OCI-LY1 (cell line): ENCODE results near the gene SNRK.

Experiments
- H2AFZ ChIP-seq: fragments of 200-600 bp; sonication (generic), shearing (Covaris generic); 2 replicates; pipeline ENCODE4 v1.6.0; 2014; ENCODE audit warnings: antibody characterized with exemption, mild to moderate bottlenecking, low read length
- H3F3A ChIP-seq: fragments of 200-600 bp; sonication (generic), shearing (Covaris generic); 2 replicates; pipeline ENCODE4 v1.6.0; 2014; ENCODE audit warnings: mild to moderate bottlenecking, antibody characterized with exemption, low read length, moderate library complexity; ENCODE audit not compliant: insufficient read depth
- H3K27ac ChIP-seq: fragments of 200-600 bp; sonication (generic); 2 replicates; pipeline ENCODE4 v1.5.1; 2014; ENCODE audit warnings: low read length, mixed run types, mild to moderate bottlenecking, low read depth; ENCODE audit not compliant: poor library complexity, severe bottlenecking
- H3K27me3 ChIP-seq: fragments of 200-600 bp; sonication (generic); 2 replicates; pipeline ENCODE4 v1.6.0; 2014; ENCODE audit warnings: antibody characterized with exemption, mild to moderate bottlenecking, low read length, moderate library complexity; ENCODE audit not compliant: insufficient read depth
- H3K36me3 ChIP-seq: fragments of 200-600 bp; sonication (generic); 2 replicates; pipeline ENCODE4 v1.6.1; 2014; ENCODE audit warnings: mild to moderate bottlenecking, antibody characterized with exemption, low read length, moderate library complexity, mixed read lengths; ENCODE audit not compliant: insufficient read depth
- H3K4me1 ChIP-seq: fragments of 200-600 bp; sonication (generic); 2 replicates; pipeline ENCODE4 v1.5.1; 2014; ENCODE audit warnings: mild to moderate bottlenecking, low read length, moderate library complexity; ENCODE audit not compliant: insufficient read depth, severe bottlenecking
- H3K4me2 ChIP-seq: fragments of 200-600 bp; sonication (generic), shearing (Covaris generic); 2 replicates; pipeline ENCODE4 v1.6.1; 2014; ENCODE audit warnings: low read length
- H3K4me3 ChIP-seq: fragments of 200-600 bp; sonication (generic); 2 replicates; pipeline ENCODE4 v1.5.1; 2014; ENCODE audit warnings: low read length, low read depth, mild to moderate bottlenecking, mixed read lengths; ENCODE audit not compliant: poor library complexity, severe bottlenecking
- H3K79me2 ChIP-seq: fragments of 200-600 bp; shearing (Covaris generic); 2 replicates; pipeline ENCODE4 v1.6.1; 2016; ENCODE audit warnings: mixed run types, low read length, mixed read lengths; ENCODE audit not compliant: insufficient read depth
- H3K9ac ChIP-seq: fragments of 200-600 bp; sonication (generic), shearing (Covaris generic); 2 replicates; pipeline ENCODE4 v1.6.1; 2014; ENCODE audit warnings: mild to moderate bottlenecking, low read length, mixed read lengths
- H3K9me2 ChIP-seq: fragments of 200-600 bp; sonication (generic), shearing (Covaris generic); 2 replicates; pipeline ENCODE4 v1.6.1; 2014; ENCODE audit warnings: low read depth, mild to moderate bottlenecking, low read length, mixed read lengths
- H3K9me3 ChIP-seq: fragments of 200-600 bp; shearing (Covaris generic); 2 replicates; pipeline ENCODE4 v1.6.1; 2014; ENCODE audit warnings: low read length, mixed read lengths
- H4K20me1 ChIP-seq: fragments of 200-600 bp; sonication (generic), shearing (Covaris generic); 2 replicates; pipeline ENCODE4 v1.6.0; 2016; ENCODE audit warnings: mild to moderate bottlenecking, low read length; ENCODE audit not compliant: insufficient read depth
- EZH2 ChIP-seq: fragments of 200-600 bp; sonication (generic), shearing (Covaris generic); IDR thresholded peaks from 2 replicates; pipeline ENCODE4 v1.8.0; 2017; ENCODE audit warnings: borderline replicate concordance, mixed run types, mild to moderate bottlenecking, antibody characterized with exemption, low read length, moderate library complexity, mixed read lengths
- TF ChIP-seq, protein P1 (sequence below): fragments of 200-600 bp; sonication (generic), shearing (Covaris generic); IDR thresholded peaks from 2 replicates; pipeline ENCODE4 v1.5.1; 2017; ENCODE audit warnings: mild to moderate bottlenecking, antibody characterized with exemption, low read length, moderate library complexity, mixed read lengths

Gene SNRK

DNA sequence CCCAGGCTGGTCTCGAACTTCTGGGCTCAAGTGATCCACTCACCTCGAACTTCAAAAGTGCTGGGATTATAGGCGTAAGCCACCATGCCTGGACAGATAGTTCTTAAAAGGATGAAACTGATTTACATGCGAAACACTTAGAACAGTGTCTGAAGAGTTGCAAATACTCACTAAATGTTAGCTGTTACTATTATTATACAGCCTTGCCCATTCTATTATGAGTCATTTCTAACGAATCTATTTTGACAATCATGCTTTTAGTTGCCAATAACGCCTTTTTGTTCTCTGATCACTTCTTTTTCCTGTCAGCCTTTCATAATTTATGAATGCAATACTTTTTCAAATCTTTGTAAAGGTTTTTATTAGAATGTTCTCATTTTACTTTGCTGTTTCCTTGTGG, 112.7 kb downstream of the SNRK start:
- Histone ChIP-seq H3K79me2 (no peaks in the 10 kb centered on the region), H3K27ac (no peak overlapping the region), H2AFZ (no peak overlapping the region), H3K9ac (no peak overlapping the region), H3K27me3 (no peaks in the 10 kb centered on the region; the same call in 1 of the 2 replicates), H3F3A (no peaks in the 10 kb centered on the region), H3K4me3 (no peak overlapping the region), H3K9me3 (no peaks in the 10 kb centered on the region), H4K20me1 (no peaks in the 10 kb centered on the region), H3K36me3 (no peaks in the 10 kb centered on the region), H3K4me2 (no peak overlapping the region), H3K4me1 (no peaks in the 10 kb centered on the region), H3K9me2 (no peaks in the 10 kb centered on the region)
- TF ChIP-seq EZH2 = no peak
- TF ChIP-seq, protein P1, sequence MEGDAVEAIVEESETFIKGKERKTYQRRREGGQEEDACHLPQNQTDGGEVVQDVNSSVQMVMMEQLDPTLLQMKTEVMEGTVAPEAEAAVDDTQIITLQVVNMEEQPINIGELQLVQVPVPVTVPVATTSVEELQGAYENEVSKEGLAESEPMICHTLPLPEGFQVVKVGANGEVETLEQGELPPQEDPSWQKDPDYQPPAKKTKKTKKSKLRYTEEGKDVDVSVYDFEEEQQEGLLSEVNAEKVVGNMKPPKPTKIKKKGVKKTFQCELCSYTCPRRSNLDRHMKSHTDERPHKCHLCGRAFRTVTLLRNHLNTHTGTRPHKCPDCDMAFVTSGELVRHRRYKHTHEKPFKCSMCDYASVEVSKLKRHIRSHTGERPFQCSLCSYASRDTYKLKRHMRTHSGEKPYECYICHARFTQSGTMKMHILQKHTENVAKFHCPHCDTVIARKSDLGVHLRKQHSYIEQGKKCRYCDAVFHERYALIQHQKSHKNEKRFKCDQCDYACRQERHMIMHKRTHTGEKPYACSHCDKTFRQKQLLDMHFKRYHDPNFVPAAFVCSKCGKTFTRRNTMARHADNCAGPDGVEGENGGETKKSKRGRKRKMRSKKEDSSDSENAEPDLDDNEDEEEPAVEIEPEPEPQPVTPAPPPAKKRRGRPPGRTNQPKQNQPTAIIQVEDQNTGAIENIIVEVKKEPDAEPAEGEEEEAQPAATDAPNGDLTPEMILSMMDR = no peak

DNA sequence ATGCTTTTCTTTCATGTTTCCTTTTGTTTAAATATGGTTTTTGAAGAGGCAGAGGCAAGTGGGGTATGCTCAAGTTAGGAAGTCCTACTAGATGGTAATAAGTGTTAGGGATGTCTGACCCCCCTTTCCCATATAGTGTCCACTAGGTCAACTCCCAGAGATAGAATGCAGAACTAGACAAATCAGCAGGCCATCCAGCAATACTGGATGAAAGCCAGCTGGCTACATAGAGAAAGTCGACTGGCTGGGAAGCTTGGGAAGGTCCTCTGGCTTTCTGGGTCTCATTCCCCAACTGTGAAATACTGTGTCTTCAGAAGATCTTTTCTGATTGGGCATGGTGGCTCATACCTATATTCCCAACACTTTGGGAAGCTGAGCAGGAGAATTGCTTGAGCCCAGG, 113.8 kb downstream of the SNRK start:
- H4K20me1 ChIP-seq = no peaks in the 10 kb centered on the region
- no peak overlapping the region for H3K4me2 ChIP-seq
- no peaks in the 10 kb centered on the region for H3K9me3 ChIP-seq
- no peak overlapping the region for H3K4me3 ChIP-seq
- H3K27me3 ChIP-seq = no peaks in the 10 kb centered on the region; the same call in 1 of the 2 replicates
- H3K79me2 ChIP-seq = no peaks in the 10 kb centered on the region
- no peak overlapping the region for H3K27ac ChIP-seq
- H3K36me3 ChIP-seq = no peaks in the 10 kb centered on the region
- no peaks in the 10 kb centered on the region for H3K4me1 ChIP-seq
- no peaks in the 10 kb centered on the region for H3K9me2 ChIP-seq
- no peaks in the 10 kb centered on the region for H3F3A ChIP-seq
- H2AFZ ChIP-seq = no peak overlapping the region
- H3K9ac ChIP-seq = no peak overlapping the region
- no peak for TF ChIP-seq EZH2
